HG03066 (cell line): ENCODE measurements around the gene DUS1L.

ENCODE experiments used
- ATAC-seq: cut with Tn5 transposase; IDR thresholded peaks from one replicate; pipeline ENCODE4 v1.9.1; 2021; ENCODE audit warnings: low read depth; ENCODE audit not compliant: unreplicated experiment

The DUS1L gene

GRCh38 chr17:82016061-82016874 lies 49.3 kb downstream of the DUS1L start:
- ATAC-seq: no peak

- ATAC-seq: no peak
Observed at GRCh38 chr17:82015311-82015971, 50.2 kb downstream of the DUS1L start.

- ATAC-seq: no peak
Observed at GRCh38 chr17:82014971-82015310, 50.7 kb downstream of the DUS1L start.

- ATAC-seq: no peak
Observed at GRCh38 chr17:82014432-82014831, 51.2 kb downstream of the DUS1L start.

- ATAC-seq: no peak
Observed at GRCh38 chr17:82013772-82014321, 51.8 kb downstream of the DUS1L start.

GRCh38 chr17:82013341-82013740 lies 52.3 kb downstream of the DUS1L start:
- ATAC-seq: no peak

- no peak for ATAC-seq
Observed at GRCh38 chr17:82012640-82013295, 52.8 kb downstream of the DUS1L start.

GRCh38 chr17:82012261-82012639 lies 53.4 kb downstream of the DUS1L start:
- ATAC-seq: no peak

- ATAC-seq: no peak
Observed at GRCh38 chr17:82011617-82012187, 53.9 kb downstream of the DUS1L start.

- ATAC-seq: no peak
Observed at GRCh38 chr17:82010575-82011525, 54.8 kb downstream of the DUS1L start.

- no peak for ATAC-seq
Observed at GRCh38 chr17:82009413-82009812, 56.2 kb downstream of the DUS1L start.

GRCh38 chr17:82008941-82009405 lies 56.6 kb downstream of the DUS1L start:
- no peak for ATAC-seq

- ATAC-seq: no peak
Observed at GRCh38 chr17:82008258-82008940, 57.2 kb downstream of the DUS1L start.
